NCI-H226 (cell line): ENCODE results near the gene CTXN2.
A peak's percentile ranks its signal among the peaks of the same experiment; 100 is the strongest.

ENCODE experiments used
- DNase-seq: peaks from one replicate; pipeline ENCODE4 v3.0.0-alpha.2; 2015

CTXN2 gene

DNA sequence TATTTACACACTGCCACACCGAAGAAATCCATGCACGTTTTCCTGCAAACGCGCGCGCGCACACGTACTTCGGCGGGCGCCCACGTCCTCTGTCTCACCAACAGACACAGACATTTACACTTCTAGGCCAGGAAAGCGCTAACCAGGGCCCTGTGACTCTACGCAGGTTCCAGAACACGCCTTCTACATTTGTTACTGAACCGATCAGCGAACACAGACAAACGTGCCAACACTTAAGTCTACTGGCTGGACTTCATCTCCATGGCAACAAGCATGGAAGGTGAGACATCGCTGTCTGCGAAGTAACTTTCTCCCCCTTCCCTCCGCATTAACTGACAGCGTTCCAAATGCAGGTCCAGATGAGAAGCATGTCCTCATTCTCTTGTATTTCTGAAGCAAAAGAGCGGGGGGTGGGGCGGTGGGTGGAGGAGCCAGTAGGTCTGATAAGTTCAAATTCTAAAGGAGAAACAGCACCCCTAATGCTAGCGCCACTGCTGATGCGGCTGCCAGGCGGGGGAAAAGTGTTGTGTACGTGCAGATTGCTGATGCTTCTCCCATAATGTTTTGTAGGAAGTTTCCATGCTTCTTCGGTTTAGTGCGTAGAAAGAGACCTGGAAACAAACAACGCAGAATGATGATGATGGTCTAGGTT, at the start of gene CTXN2:
CTXN2 (plus strand) TSS at position 92 of the 652 bp plus-strand sequence. CDS start 9,636 bp downstream, outside the sequence.
- no peak for DNase-seq

DNA sequence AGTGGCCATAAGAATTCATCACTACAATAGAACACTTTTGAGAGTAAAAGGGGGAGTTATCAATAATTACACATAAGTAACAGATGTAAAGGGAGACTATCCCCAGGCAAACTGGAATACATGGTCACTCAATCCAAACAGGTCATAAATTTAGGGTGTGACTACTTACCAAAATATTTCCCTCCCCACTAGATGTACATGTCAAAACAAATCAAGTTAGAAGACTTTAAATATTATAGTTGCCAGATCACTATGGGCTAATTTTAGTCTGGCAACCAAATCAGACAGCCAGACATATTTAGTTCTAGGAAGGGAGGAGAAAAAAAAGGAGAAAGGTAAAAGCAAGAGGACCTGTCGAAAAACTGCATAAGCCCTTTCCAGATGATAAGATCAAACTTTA, 47.6 kb upstream of the CTXN2 start:
- peak; percentile 35 for DNase-seq

DNA sequence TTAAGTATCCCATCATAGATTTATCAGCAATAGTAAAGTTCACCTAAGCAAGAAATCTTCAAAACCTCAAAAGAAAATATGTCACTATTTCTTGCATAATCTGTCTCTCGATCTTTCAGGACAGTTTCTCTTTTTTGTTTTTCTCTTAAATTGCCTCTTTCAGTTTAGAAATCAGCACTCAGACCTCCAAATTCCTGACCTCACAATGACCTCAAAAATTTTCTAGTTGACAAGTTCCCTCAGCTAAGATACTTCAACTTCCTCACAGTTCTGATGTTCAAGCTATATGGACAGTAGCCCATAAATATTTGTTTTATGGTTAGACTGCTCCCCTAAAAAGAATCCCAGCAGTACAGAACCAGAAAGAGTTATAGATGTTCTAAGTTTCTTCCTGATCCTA, 46.6 kb upstream of the CTXN2 start:
- no peak for DNase-seq

DNA sequence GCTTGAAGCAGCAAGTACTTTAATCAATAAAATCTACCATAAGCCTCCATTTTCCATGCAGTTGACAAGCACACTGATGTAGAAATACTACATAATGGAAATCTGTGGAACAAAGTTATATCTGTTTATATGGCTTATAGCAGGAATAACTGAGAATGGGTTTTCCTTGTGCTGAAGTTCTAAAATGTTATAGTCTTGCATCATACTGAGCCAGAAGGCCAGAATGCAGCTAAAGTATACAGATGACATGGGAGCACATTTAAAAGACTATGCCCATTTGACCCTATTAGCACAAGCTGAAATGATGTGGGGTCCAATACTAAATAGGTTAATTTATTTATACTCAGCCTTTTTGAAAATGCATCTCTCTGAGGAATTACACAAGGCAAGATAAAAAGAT, 45.5 kb upstream of the CTXN2 start:
- DNase-seq = no peak

DNA sequence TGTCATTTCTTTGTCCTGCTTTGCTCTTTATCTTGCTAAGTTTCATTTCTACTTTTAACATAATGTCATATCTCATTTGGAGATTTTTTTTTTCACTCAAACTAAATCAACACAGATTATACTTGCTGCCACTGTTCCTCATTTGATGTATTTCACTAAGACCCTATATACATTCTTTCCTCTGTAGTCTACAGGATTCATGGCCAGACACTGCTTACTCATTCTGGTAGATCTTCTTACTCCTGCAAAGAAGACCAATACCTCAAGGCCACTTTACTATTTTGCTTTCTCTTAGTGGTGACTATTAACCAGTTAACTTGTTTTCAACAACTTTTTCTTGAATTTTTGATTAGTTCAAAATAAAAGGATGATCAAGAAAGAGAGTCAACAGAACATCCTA, 44.1 kb upstream of the CTXN2 start:
- DNase-seq = no peak

DNA sequence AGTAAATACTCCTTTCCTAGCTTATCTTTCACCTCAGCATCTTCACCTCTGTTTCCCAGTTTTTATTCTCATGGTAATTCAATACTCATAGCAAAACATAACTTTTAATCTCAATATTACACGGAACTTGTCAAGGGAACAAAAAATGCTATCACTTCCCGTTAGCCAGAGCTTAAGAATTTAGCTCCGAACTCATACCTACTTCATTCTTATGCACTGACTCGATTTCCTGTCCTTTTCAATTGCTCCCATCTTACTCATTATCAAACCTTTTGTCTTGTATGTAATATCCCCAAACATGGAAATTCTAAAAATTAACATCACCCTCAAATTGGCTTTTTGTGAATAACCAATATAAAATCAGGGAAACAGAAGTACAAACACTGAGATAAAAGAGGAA, 41.6 kb upstream of the CTXN2 start:
- peak; percentile 86 for DNase-seq

DNA sequence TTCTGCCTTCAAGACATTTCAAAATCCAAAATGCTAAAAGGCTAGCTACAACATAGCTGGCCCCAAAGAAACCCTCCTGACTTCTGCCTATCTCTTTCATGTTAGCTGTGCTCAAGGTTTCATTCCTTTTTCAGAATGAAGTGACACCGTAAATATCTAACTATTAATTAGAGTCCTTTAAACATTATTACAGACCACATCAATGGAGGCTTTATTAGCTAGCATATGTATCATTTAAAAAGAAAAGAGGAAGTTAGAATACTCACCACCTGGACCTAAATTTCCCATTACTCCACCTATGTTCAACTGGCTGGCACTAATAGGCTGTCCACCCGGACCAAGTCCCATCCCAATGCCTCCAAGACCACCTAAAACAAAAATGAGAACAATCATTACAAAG, 37.9 kb upstream of the CTXN2 start:
- no peak for DNase-seq

DNA sequence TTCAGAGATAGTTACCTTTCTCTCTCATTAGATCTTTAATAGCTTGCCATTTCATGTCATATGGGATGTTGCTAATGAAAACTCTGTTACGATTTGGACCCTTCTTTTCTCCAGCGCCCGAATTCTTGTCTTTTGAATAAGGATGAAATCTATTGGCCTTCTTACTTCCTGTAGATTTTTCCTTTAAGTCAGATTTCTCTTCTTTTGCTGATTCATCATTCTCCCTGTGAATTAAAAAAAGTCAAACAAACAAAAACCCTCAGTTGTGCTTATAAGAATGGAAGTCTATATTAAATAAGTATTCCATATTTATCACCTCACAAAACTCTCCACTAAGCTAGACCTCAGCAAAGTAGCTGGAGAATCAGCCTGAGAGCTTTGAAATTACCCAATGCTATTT, 22.8 kb upstream of the CTXN2 start:
- no peak for DNase-seq

DNA sequence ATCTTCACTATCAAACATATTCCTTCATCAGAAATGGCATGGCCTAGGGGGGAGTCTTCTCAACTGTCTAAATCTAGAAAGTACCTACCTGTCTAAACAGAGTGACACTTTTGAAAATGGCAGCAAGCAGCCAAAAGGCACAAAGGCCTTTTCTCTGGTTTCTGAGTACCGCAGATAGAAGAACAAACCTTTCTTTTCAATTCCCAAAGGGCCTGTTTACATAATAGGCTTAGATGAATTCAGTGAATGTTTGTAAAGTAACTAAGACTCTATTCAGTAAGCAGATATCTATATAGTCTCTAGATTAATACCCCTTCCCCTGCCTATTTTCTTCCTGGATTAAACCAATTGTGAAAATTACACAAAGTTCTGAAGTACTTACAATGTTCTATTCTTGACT, 20.5 kb upstream of the CTXN2 start:
- DNase-seq = no peak

DNA sequence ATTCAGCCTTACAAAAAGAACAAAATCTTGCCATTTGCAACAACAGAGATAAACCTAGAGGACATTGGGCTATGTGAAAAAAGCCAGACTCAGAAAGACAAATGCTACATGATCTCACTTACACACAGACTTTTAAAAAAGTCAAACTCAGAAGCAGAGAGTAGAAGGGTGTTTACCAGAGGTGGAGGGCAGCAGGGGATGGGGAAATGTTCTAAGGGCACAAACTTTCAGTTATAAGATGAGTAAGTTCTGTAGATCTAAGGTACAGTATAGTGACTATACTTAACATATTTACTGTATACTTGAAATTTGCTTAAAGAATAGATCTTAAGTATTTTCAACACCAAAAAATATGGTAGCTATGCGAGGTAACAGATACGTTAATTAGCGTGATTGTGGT, 16.3 kb upstream of the CTXN2 start:
- DNase-seq = no peak

DNA sequence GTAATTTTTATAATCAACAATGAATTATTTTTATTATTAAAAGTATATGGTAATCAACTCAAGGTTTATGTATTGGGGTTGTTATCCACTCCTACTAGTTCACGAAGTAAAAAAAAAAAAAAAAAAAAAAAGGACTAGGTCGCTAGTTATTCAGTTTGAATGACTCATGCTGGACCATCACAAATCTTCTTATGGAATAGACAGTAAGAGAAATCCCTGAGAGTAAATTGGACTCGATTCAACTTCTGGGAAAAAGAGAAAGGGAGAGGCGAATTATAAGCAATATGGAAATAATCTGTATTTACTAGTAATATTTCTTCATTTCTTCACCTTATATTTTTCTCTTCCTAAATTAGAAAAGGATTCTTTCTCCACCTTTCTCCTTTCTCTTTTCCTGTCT, 15.4 kb upstream of the CTXN2 start:
- peak; percentile 49 for DNase-seq

DNA sequence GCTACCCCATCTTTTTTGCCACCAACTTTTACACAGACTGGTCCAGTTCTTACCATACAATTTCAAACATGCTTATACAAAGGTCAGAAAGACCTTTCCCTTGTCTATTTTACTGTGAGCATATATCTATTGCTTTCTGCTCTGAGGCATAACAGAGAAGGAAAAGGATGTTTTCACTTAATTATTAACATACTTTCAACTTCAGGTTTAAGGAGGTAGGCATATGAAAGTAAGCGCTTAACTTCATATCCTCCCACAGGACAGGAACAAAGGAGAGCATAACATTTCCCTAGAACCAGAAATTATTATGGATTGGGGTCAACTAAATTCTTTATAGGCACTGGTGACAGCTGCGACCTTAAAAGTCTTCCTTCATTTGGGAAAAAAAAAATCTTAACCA, 14.5 kb upstream of the CTXN2 start:
- no peak for DNase-seq

DNA sequence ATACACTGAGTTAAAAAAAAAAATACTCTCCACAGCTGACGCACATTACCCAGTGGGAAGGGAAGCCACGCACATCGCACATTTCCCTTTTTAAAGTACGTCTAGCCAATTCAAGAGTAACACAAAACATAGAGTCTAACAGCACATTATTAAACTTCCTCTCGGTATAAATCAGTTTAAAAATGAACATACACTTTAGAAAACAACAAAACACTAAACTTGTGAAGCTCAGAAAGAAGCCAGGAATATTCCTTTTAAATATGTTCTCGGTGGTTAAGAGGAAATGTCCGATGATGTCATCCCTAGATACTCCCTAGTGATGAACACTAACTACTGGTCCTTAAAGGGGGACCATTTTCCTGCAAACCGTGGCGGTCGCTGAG, 14.1 kb upstream of the CTXN2 start:
- peak; percentile 43 for DNase-seq

DNA sequence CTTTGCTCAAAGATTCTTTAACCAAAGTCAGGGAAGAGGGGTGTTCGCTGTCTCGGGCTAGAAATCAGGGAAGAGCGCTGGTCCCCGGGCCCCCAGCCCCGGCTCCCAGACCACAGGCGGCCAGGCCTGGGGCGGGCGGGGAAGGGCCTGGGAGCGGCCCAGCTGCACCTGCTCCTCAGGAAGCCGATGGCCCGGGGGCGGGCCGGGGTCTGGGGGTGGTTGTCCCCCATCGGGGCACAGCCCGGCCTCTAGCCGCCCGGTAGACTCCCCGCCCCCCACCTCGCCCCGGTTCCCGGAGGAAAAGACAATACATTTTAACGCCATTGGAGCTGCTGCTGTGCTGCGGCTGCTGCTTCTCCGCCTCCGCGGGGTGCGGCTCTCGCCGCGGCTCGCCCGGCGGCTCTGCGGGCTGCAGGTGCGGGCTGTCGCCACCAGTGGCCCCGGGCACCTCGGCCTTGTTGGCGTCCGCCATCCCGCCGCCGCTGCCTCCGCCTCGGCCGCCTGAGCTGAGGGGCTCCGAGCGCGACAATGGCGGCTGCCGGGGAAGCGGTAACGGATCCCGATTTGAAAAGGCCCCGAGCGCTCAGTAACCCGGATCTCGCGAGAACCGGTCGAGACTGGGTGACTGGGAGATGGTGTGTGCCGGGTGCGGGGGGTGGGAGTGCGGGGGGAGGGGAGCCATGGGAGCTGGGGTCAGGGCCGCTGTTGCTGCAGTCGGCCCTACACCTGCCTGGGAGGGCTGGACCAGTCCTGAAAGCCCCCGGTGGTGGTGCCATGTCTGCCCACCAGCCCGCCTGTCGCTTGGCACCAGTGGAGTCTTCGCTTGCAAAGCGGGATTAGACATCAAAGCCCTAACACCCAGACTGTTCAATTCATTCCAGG, 13.5 kb upstream of the CTXN2 start, which contains the start of gene MYEF2:
MYEF2 (minus strand) TSS at position 530 of the 882 bp plus-strand sequence; CDS start at position 472, 58 bp downstream.
- peak; percentile 75 for DNase-seq

DNA sequence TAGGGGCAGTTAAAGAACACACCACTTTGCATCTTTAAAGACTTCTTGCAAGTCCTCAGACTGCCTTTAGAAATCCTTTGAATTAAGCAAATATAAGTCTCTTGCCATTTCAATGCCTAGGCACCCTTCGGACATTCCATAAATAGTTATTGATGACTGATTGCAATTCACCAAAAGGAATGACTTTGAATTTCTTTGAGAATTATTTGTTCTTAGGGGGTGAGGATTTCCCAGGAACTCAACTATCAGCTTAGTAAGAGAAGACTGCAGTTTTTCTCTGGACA, 12.9 kb upstream of the CTXN2 start:
- no peak for DNase-seq

DNA sequence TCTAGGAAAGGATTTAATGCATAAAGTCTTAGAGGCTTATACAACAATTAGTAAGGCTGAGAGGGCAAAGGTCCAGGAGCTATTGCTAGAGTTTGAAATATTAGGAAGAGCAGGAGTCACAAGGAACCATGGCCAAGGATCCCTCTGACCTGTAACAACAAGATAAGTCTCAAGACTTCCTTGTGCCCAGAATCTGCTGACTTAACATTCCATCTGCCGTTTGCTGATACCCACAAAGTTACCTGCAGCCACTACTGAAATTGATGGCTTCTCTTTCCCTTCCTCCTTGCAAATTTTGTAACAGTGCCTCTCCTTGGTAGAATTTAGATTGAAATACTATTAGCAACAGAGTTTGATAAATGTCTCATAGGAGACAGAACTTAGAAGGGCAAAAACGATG, 8.7 kb upstream of the CTXN2 start:
- no peak for DNase-seq

DNA sequence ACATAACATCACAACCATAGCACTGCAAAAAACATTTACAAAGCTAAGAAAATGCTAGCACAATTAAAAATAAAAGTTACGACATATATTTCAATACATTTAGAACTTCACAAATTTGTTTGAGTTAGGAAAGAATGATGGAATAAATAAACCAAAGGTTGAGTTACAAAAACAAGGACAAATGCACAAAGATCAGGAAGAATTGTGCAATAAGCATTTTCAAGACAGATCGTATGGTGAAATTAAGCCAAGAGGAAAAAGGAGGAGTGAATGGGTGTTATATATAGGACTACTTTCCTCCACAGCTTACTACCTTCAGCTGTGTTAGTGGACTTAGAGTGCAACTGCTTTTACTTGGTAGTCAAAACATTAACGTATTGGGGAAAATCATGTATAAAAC, 5.9 kb upstream of the CTXN2 start:
- DNase-seq = no peak

DNA sequence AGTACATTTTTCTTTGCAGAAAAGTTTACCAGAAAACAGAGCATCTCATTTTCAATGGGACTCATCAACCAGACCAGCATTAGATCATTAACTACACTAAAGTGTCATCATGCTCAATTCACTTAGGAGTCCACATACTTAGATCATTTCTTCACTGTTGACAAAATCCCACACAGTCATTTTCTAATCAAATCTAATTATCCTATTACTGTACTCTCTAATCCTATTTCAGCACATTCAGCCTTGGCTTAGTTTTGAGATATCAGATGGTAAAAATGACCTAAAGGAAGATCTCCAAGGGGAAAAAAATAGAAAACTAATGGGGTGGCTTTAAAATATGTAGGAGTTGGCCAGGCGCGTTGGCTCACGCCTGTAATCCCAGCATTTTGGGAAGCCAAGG, 5.2 kb upstream of the CTXN2 start:
- DNase-seq = no peak

DNA sequence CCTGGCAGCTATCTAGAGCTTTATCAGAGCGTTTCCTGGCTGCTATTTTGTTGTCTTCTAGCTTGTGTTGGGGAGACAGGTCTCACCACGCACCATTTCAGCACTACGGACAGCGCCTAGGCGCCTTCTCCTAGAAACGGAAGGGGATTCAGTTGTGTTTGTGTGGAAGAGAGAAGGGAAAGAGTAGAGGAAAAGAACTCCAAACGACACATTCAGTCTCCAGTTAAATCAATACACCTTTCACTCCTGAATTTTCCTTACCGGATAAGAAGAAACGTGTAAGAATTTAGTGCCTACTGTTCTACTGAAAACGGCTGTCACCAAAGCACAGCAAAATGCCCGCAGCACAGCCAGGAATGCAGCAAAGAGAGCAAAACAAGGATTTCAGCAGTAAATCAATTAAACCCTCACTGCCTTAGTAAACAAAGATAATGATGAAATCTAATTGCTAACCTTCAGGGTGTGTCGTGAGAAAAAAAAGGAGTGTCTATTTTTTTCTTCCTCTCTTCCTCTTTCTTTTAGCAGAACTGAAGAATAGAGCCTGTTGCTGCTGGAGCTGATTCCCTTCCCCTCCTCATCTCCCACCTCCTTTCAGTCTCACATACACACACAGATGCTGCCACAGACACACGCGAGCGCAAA, 412 bp upstream of the CTXN2 start:
- peak; percentile 59 for DNase-seq

DNA sequence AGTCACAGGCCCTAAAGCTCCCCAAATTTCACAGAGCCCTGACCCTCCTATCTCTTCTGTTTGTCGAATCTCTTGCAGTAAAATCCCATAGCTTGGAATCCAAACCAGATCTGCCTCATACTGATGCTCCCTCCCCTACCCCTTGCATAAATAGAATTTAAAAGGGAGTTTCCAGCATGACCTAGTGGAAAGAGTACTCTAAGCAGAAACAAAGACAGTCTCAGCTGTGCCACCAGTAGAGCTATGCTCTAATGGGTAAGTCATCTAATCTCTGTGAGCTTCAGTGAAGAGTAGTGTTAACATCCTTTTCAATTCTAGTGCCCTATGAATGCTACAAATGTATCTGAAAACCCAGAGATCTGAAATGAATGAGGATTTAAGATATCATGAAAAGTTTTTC, 10.6 kb downstream of the CTXN2 start:
- DNase-seq = no peak

DNA sequence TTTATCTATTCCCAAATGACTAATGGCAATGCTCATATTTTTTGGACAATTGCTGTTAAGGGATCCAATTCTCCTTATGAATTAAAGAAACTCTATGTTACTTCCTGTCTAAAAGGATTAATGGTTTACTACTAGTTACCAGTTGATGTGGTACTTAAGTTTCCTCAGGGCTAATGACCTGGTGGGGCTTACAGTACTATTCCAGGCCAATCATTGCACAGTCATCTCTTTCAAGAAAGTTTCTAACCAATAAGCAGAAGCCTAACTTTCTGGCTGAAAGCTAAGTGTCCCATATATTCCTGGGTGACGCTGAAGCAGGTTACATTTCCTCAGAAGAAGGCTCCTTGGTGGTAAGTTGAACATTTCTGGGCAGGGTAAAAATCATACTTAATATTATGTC, 14.5 kb downstream of the CTXN2 start, which contains the start of gene SLC12A1:
SLC12A1 (plus strand) TSS at position 322 of the 400 bp plus-strand sequence. CDS start 1,418 bp downstream, outside the sequence.
- DNase-seq = no peak

DNA sequence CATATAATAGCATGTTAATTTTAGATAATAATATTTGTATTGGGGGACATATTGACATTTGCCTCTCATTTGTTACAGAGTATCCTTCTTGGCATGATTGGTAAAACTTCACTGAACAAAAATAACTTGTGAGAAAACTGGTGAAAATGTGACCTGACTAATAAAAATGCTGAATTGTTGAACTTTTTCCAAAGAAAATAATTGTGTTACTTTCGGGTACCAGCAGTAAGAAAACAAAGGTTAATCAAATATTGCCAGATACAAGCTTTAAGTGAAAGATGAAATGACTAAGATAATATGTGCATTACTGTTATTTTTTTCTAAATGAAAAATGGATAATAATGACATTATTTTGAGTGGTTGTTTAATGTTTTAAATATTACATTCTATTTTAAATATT, 29.8 kb downstream of the CTXN2 start:
- DNase-seq = no peak

DNA sequence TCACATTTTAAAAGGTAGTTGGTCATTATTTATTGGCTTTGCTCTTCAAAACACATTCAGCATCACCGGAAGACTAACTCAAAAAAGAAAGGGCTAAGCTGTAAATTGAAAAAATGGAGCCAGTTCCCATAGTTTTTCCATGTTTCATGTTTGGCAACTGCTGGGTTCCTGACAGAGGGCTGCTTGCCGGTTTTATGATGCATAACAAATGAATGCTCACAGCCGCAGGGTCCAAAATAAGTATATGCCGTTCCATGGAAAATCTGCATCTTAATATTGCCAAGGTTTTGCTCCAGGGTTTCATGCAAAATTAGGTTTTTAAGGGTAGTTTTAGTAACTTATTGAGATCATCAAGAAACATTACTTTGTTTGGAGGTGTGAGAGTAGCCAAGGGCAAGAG, 30.4 kb downstream of the CTXN2 start:
- DNase-seq = no peak

DNA sequence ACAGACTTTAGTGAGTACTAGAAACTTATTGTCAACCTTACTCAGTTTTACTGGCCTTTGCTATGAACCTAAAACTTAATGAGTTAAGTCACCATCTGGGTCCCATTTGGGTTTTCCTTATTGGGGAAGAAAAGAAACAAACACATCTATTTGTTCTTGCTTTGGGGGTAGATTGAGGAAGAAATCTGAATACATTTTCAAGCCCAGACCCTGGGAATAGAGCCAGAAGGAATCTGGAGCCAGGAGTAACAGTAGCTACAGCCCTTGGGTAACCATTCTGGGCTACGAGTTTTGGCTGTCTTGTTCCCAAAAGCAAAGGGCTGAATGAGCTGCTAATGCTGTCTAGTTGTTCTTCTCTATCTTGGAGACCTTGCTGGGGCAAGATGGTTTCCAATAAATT, 31.2 kb downstream of the CTXN2 start:
- no peak for DNase-seq
